Stimulated activated CD8-positive, alpha-beta memory T cell treated with anti-CD3 and anti-CD28 coated beads, Interleukin-4, amount 100 ng/mL, for 24 hours (primary cell): ENCODE data around the gene DSP.

Experiments
- DNase-seq: peaks from one replicate; pipeline ENCODE4 v3.0.0-alpha.2; 2020; ENCODE audit warnings: low read depth

The DSP gene

GRCh38 chr6:7591770-7592169, 50.3 kb downstream of the DSP start:
- DNase-seq = no peak

- DNase-seq = no peak
Observed at GRCh38 chr6:7593229-7593628, 51.8 kb downstream of the DSP start.

- no peak for DNase-seq
Observed at GRCh38 chr6:7594579-7595125, 53.2 kb downstream of the DSP start.

- DNase-seq = no peak
Observed at GRCh38 chr6:7604003-7604402, 62.5 kb downstream of the DSP start.

GRCh38 chr6:7604506-7604905, 63.0 kb downstream of the DSP start:
- DNase-seq = no peak

DNA sequence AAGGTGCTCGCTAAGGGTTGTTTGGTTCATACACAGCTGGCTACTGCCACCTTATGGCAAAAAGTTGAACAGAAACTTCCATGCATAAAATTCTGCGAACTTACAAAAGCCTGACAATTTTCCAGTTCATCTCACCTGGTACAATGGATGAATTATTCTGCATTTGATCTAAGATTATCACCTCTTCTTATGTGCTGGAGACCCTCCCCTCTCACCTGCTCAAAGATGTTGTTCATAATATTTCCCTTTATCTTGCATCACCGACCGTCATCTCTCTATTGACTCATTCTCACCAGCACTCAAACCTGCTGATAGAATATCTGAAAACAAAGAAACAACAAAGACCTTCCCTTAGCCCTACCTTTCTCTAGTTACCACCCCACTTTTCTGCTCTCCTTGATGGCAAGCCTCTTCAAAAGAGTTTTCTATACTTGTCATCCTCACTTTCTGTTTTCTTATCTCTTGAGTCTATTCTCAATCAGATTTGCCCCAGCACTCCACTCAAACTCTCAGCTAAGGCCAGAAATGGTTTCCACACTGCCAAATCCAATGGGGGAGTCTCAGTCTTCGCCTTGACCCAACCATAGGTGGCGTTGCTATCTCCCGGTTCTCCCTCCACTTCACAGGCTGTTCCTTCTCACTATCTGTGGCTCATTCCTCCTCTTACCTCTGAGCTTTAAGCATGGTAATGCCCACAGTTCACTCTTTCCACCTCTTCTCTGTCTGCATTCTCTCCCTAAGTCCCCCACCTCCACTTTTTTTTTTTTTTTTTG, 74.3 kb downstream of the DSP start:
- DNase-seq = no peak

GRCh38 chr6:7617801-7618764, 76.6 kb downstream of the DSP start:
- no peak for DNase-seq

DNA sequence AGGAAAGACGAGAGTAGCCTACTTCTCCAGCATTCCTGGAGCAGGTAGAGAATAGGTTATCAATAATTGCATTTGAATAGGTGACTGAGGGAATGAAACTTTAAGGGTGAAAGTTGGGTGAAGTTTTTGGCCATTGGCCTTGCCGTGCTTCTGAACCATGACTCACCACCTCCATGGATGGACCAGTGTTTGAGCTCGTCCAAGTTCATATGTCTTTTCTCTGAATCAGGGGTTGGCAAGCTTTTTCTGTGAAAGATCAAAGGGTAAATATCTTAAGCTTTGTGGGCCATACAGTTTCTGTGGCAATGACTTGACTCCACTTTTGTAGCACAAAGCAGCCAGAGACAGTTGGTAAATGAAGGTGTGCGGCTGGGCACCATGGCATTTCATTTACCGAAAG, 80.3 kb downstream of the DSP start:
- DNase-seq = no peak

GRCh38 chr6:7624796-7625710, 83.6 kb downstream of the DSP start:
- DNase-seq = no peak

DNA sequence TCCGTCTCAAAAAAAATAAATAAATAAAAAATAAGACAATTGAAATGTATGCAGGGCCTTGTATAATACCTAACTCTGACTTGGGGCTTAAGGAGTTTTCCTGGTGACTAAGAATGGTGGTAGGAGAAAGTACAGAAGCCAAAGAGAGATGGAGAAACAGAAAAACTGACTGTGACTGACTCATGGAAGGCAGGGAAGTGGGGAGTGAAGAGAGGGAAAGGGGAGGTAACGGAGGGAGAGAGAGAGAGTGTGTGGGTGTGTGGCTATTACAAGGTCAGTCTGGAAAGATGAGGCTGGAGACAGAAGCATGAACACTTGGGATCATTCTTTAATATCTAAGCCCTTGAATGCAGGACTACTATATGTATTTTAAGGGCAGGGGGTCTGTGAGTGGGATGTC, 87.0 kb downstream of the DSP start:
- no peak for DNase-seq

DNA sequence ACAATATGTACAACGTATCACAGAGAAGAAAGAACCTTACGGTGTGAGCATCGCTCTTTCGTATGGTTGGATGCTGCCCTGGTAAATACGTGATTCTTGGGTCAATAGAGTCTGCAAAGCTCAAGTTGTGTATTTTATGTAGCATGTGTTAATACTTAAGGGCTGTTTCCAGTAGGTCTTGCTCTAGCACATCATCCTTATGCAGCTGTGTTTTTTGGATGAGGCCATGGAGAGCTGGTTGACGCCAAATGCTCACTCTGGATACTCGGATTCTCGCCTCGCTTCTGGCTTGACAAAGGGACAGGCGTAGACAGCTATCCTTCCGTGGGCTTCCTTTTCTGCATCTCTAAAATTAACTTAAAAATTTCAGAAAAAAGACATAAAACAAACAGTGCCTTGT, 87.4 kb downstream of the DSP start:
- DNase-seq = no peak

- no peak for DNase-seq
Observed at GRCh38 chr6:7629321-7629720, 87.8 kb downstream of the DSP start.

DNA sequence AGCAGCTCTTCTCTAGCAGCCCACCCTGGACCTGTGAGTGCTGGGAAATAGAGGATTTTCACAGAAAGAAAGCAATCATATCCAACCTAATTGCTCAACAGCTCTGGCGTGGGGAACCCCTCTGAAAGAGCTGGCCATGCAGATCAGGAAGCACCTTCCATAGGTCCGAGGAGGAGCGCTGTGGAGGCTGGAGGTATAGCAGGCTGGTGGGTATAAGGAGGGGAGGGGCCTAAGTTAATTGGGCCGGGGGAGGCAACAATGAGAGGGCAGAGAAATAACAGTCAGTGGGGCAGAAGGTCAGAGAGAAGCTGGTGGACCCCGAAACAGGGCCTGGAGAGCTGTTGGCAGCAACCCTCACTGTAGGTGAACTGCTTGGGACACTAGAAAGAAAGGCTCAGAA, 89.3 kb downstream of the DSP start:
- DNase-seq = no peak

DNA sequence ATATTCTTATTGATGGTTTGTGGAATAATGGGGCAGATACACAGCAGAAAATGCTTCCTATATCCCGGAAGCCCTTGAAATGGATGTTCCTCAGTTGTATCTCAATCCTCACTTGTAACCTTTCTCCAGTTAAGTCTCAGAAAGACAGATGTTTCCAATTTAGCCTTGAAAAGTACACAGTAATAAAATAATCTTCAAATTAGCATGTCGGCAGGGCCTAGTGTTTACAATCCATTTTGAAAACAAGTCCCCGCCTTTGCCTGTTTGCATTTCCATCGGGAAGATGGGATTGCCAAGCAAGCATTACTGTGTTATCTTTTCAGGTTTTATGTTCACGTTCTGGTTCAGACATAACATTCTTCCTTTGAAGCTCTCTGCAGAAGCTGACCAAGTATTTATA, 90.0 kb downstream of the DSP start:
- DNase-seq = no peak

GRCh38 chr6:7632501-7633290, 91.2 kb downstream of the DSP start:
- no peak for DNase-seq

DNA sequence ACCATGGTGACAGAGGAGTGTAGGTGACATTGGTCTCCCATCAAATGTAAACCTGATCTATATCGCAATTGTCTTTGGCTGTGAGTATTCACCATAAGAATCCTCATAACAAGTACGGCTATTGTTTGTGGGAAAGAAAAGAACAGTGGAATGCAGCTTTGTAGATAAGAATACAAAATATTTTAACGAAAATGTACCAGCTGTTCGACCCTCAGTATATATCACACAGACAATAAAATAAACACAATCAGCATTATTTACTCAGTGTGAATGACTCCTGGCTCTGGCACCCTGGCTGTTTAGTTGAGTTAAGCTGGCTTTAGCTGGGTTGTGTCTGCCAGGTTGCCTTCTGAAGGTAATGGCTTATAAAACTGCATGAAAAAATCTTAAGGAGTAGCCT, 91.9 kb downstream of the DSP start:
- DNase-seq = no peak

DNA sequence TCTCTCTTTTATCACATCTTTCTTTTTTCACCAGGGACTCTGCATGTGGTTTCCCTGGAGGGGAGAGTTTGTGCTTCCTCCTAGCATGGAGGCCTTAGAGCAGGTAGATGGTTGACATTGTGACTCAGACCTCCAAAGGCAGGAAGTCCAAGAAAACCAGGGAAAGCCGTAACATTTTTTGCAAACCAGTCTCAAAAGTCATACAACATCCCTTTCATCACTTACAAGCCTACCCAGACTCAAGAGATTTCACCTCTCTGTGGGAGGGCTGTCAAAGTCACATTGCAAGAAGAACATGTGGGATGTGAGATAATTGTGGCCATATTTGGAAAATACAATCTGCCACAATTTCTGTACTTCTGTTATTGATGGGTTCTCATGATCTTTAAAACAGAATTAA, 94.7 kb downstream of the DSP start:
- DNase-seq = no peak
